NCI-H2196 treated with DMSO at 0.1 percent for 48 hours (cell line): ENCODE measurements around the gene SEMA4D.
A peak's percentile ranks its signal among the peaks of the same experiment; 100 is the strongest.

ENCODE experiments used
- DNase-seq: peaks from one replicate; lab custom pipeline; 2025; ENCODE audit not compliant: unreplicated experiment; lab: John Stamatoyannopoulos, UW

SEMA4D gene

DNA sequence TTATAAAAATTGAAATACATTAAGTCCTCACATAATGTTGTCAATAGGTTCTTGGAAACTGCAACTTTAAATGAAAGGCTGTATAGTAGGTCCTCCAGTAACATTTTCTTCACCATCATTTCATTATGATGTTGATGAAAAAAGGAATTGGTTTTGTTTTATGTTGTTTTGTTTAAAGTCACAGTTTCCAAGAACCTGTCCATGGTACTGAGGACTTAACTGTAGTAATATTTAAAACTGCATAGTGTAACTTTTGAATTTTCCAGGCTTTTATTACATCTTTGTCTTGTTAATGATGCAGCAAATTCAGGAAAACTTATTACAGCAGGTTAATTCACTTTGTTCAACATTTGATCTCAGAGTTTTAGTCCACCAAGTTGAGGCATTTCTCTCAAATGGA is 168.0 kb downstream of the SEMA4D start:
- DNase-seq = no peak

DNA sequence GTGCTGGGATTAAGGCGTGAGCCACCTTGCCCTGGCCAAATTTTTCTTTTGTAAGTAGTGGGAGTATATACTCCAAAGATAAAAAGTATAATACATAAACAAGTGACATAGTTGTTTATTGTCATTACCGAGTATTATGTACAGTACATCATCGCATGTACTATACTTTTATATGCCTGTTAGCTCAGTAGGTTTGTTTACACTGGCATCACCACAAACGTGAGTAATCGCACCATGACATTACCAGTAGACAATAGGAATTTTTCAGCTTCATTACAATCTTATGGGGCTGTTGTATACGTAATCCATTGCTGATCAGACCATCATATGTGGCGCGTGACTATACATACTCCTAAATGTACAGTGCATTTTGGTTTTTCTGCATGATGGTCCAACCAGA is 169.8 kb downstream of the SEMA4D start:
- DNase-seq = no peak

GRCh38 chr9:89325733-89326132 is 172.2 kb downstream of the SEMA4D start:
- no peak for DNase-seq

- DNase-seq = no peak
Measured at GRCh38 chr9:89323390-89323789, 174.5 kb downstream of the SEMA4D start.

- DNase-seq = no peak
Measured at GRCh38 chr9:89319015-89319905, 178.7 kb downstream of the SEMA4D start.

DNA sequence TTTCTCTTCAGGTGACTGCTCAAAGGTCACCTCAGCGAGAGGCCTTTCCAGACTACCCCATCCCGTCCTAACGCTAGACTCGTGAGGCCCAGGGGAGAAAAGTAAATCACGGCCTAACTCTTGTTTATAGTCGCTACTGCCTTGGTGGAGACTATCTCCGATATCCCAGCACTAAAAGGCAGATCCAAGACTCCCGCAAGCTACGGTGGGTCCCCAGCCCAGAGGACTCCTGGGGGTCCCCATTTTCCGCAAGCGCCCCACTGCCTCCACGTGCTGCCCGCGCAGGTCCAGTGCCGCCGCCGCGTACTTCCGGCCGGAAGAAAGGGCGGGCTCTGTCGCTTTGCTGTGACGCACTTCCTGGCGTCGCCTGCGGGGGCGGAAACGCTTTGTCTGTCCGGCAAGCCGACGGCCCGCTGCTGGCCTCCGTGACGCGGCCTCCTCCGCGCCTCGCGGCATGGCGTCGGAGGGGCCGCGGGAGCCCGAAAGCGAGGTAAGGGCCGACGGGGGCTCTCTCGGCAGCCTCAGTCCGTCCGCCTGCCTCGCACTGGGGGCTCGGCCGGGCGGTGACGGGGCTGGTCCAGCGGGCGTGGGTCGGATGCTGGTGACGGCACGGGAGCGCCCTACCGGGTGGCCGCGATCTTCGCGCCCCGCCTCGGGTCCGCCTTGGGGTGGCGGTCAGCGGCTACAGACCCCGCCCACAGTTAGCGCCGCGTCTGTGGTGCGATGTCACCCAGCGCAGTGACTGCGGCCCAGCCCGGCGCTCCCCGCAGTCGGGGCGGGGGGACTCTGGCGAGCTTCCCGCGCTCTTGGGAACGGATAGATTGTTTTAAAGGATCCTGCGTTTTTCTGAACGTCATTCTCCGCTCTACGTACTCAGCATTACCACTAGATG is 179.5 kb downstream of the SEMA4D start, which contains the start of gene SECISBP2:
TSS of gene SECISBP2 (plus strand) at position 378 of the 892 bp plus-strand sequence. CDS start at position 455, 77 bp downstream.
- DNase-seq = peak; percentile 95

DNA sequence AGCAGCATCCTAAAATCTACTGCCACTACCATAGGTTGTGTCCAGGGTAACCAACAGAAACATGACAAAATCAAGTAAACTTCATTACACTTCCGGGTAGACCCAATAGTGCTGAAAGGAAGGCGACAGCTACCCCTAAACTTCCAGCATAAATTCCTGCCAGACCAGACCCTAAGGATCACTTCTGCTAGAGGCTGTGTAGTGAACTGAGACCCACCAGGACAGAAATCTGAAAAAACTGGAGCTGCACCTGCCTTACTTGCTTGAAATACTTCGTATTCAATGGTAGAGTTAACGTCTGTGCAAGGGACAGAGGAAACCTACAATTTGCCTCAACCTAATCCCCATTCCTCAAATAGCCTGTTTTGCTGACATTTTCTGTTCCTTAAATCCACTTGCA is 180.6 kb downstream of the SEMA4D start:
- DNase-seq = no peak

DNA sequence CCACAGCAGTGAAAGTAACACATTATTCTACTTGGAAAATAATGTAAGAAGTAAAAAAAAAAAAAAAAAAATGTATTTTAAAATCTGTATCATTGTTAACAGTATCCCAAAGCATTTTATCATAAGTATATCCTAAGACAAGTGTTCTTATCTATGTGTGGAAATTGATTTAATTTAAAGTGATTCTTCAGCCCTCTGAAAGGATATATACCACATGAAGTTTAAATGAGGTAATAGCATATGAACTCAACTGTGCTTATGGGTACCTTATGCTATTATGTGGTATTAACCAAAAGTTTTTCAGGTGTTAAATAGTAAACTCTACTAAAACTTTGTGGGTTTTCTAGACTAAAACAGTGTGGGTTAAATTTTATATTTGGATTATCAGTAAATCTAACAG is 182.4 kb downstream of the SEMA4D start:
- DNase-seq = no peak

DNA sequence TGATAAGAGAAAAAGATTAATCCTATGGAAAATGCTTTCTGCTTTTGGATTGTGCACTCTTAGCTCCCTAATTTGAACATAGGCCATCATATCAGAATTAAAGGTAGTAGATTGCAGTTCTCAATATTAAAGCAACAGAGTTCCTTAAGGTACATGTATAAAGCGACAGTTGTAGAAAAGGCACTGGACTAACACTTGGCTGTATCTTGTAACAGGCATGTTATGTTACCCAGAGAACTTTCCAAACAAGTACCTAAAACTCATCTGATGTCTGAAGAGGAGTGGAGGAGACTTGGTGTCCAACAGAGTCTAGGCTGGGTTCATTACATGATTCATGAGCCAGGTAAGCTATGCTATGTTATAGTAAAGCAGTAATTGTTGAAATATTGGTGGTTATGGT is 183.0 kb downstream of the SEMA4D start:
- DNase-seq = no peak

- DNase-seq = no peak
Measured at GRCh38 chr9:89313842-89314241, 184.1 kb downstream of the SEMA4D start.

GRCh38 chr9:89312222-89312571 is 185.7 kb downstream of the SEMA4D start:
- DNase-seq = no peak

DNA sequence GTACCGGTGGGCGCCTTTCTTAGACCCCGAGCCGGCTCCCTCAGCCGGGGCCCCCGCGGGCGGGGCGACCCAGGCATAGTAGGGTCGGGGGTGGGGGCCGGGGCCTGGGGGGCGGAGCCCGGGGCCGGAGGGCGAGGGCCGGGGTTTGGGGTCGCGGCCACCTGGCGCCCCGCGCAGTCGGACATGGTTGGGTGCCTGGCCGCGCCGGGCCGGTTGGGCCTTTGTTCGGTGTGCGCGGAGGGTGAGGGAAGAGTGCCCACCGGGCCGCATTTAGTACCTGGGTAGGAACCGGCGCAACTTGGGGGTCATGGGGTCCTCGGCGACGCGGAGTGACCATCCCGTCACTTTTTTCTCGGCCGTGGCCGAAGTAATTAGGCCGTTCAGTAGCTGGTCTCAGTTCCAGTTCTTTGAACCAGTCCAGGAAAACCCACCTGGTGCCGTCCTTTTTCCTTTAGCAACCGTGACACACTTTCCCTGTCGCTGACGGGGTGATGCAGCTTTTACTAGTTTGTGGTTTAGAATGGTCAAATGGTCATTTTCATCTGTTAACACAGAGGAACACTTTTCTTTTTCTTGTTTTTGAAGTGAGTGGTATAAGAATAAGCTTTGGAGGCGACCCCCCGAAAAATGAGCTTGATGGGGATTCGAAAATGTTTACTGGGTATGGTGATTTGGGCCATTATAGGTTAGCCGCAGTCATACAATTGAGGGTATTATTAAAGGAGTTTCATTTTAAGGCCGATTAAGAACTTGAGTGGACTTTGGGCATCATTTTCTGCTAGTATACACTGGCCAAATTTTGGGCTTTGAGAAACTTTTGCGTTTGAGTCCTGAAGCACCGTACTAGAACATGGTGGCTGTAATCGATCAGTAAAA is 186.3 kb downstream of the SEMA4D start:
- no peak for DNase-seq
